HUES48 (cell line): ENCODE measurements around the gene HMSD.
"Not testable (repeated sequence)": the region's sequence is repeated elsewhere in the genome, so short reads cannot be mapped to it uniquely, and the experiment has no call there.

Experiments
- H3K27ac ChIP-seq: one replicate; pipeline ENCODE4 v1.7.0; 2013; ENCODE audit warnings: low read depth, low read length, inconsistent platforms
- H3K27me3 ChIP-seq: 2 replicates; pipeline ENCODE4 v1.6.1; 2013; ENCODE audit warnings: mild to moderate bottlenecking, low read length; ENCODE audit not compliant: control insufficient read depth, insufficient read depth
- H3K36me3 ChIP-seq: 2 replicates; pipeline ENCODE4 v1.6.1; 2013; ENCODE audit warnings: low read length; ENCODE audit not compliant: control insufficient read depth, insufficient read depth
- H3K4me1 ChIP-seq: 2 replicates; pipeline ENCODE4 v1.6.1; 2013; ENCODE audit warnings: mild to moderate bottlenecking, low read length; ENCODE audit not compliant: control insufficient read depth, insufficient read depth
- H3K4me3 ChIP-seq: 2 replicates; pipeline ENCODE4 v1.5.1; 2013; ENCODE audit warnings: mild to moderate bottlenecking, low read depth, low read length
- H3K9ac ChIP-seq: 2 replicates; pipeline ENCODE4 v1.6.1; 2013; ENCODE audit warnings: mild to moderate bottlenecking, low read depth, low read length, moderate library complexity
- H3K9me3 ChIP-seq: 2 replicates; pipeline ENCODE4 v1.6.1; 2013; ENCODE audit warnings: low read length; ENCODE audit not compliant: control insufficient read depth, insufficient read depth

Gene HMSD

GRCh38 chr18:63928331-63928730 lies 20.8 kb upstream of the HMSD start:
- H3K9ac ChIP-seq: no peak overlapping the region
- no peak overlapping the region for H3K4me3 ChIP-seq
- H3K27ac ChIP-seq: no peak overlapping the region
- no peaks in the 10 kb centered on the region for H3K4me1 ChIP-seq
- no peaks in the 10 kb centered on the region for H3K9me3 ChIP-seq
- H3K27me3 ChIP-seq: no peaks in the 10 kb centered on the region
- no peaks in the 10 kb centered on the region for H3K36me3 ChIP-seq

- H3K27ac ChIP-seq, H3K36me3 ChIP-seq, H3K9ac ChIP-seq, H3K4me3 ChIP-seq, H3K4me1 ChIP-seq, H3K27me3 ChIP-seq, H3K9me3 ChIP-seq: not testable (repeated sequence)
Observed at GRCh38 chr18:63929369-63929768, 19.7 kb upstream of the HMSD start.

GRCh38 chr18:63930773-63931354 lies 18.2 kb upstream of the HMSD start:
- Histone ChIP-seq H3K36me3 (no peaks in the 10 kb centered on the region), H3K9ac (no peak overlapping the region), H3K9me3 (no peaks in the 10 kb centered on the region), H3K4me1 (no peaks in the 10 kb centered on the region), H3K4me3 (no peak overlapping the region), H3K27me3 (peaks cover 15% of the 10 kb centered on the region), H3K27ac (no peak overlapping the region)

GRCh38 chr18:63936156-63936931 lies 12.8 kb upstream of the HMSD start:
- H3K4me3 ChIP-seq: peak overlapping the region; percentile 73
- no peak overlapping the region for H3K9ac ChIP-seq

GRCh38 chr18:63936932-63937393 lies 12.1 kb upstream of the HMSD start:
- H3K27ac ChIP-seq: no peak overlapping the region
- peak overlapping the region; percentile 73 for H3K4me3 ChIP-seq
- no peaks in the 10 kb centered on the region; the same call in 1 of the 2 replicates for H3K4me1 ChIP-seq
- no peak overlapping the region for H3K9ac ChIP-seq
- no peaks in the 10 kb centered on the region for H3K9me3 ChIP-seq
- H3K36me3 ChIP-seq: no peaks in the 10 kb centered on the region
- H3K27me3 ChIP-seq: peaks cover 47% of the 10 kb centered on the region

More at GRCh38 chr18:63936156-63936931, 12.8 kb upstream of the HMSD start:
- Histone ChIP-seq H3K27me3 (peaks cover 47% of the 10 kb centered on the region), H3K4me1 (no peaks in the 10 kb centered on the region; the same call in 1 of the 2 replicates), H3K9me3 (no peaks in the 10 kb centered on the region), H3K27ac (no peak overlapping the region), H3K36me3 (no peaks in the 10 kb centered on the region)

GRCh38 chr18:63940008-63940407 lies 9.1 kb upstream of the HMSD start:
- no peaks in the 10 kb centered on the region for H3K9me3 ChIP-seq

GRCh38 chr18:63940543-63941050 lies 8.5 kb upstream of the HMSD start:
- H3K36me3 ChIP-seq, H3K9ac ChIP-seq, H3K4me1 ChIP-seq, H3K9me3 ChIP-seq, H3K27ac ChIP-seq: not testable (repeated sequence)
- Histone ChIP-seq H3K4me3 (peak overlapping the region; percentile 37; the same call in 1 of the 2 replicates), H3K27me3 (peaks cover 36% of the 10 kb centered on the region)

More at GRCh38 chr18:63940008-63940407, 9.1 kb upstream of the HMSD start:
- Histone ChIP-seq H3K9ac (no peak overlapping the region), H3K4me3 (no peak overlapping the region), H3K4me1 (no peaks in the 10 kb centered on the region; the same call in 1 of the 2 replicates), H3K36me3 (no peaks in the 10 kb centered on the region), H3K27ac (no peak overlapping the region), H3K27me3 (peaks cover 41% of the 10 kb centered on the region)

GRCh38 chr18:63947051-63947790 lies 1.9 kb upstream of the HMSD start:
- Histone ChIP-seq H3K4me3 (no peak overlapping the region), H3K9me3 (no peaks in the 10 kb centered on the region), H3K9ac (no peak overlapping the region), H3K27me3 (peaks cover 15% of the 10 kb centered on the region; the same call in 1 of the 2 replicates), H3K36me3 (no peaks in the 10 kb centered on the region), H3K4me1 (no peaks in the 10 kb centered on the region), H3K27ac (no peak overlapping the region)

GRCh38 chr18:63951302-63951705 lies 2.2 kb downstream of the HMSD start:
- Histone ChIP-seq H3K4me1 (no peaks in the 10 kb centered on the region), H3K9ac (no peak overlapping the region), H3K9me3 (no peaks in the 10 kb centered on the region), H3K4me3 (no peak overlapping the region), H3K27ac (no peak overlapping the region), H3K36me3 (no peaks in the 10 kb centered on the region), H3K27me3 (peaks cover 15% of the 10 kb centered on the region; the same call in 1 of the 2 replicates)

GRCh38 chr18:63953811-63954210 lies 4.7 kb downstream of the HMSD start:
- Histone ChIP-seq H3K4me1 (no peaks in the 10 kb centered on the region), H3K4me3 (no peak overlapping the region), H3K9me3 (no peaks in the 10 kb centered on the region), H3K36me3 (no peaks in the 10 kb centered on the region), H3K9ac (no peak overlapping the region), H3K27ac (no peak overlapping the region), H3K27me3 (no peaks in the 10 kb centered on the region)
